Measurements from ENCODE around the gene RBMS1. TPM values are rescaled to one million over a fixed set of nuclear protein-coding genes. Genes with fewer than 3 reads are reported as not detected.

Gene RBMS1
- polyA plus RNA-seq, 2 of the 4 experiments (the other 2 are of a cell fraction), result 51.9 to 108 TPM

DNA sequence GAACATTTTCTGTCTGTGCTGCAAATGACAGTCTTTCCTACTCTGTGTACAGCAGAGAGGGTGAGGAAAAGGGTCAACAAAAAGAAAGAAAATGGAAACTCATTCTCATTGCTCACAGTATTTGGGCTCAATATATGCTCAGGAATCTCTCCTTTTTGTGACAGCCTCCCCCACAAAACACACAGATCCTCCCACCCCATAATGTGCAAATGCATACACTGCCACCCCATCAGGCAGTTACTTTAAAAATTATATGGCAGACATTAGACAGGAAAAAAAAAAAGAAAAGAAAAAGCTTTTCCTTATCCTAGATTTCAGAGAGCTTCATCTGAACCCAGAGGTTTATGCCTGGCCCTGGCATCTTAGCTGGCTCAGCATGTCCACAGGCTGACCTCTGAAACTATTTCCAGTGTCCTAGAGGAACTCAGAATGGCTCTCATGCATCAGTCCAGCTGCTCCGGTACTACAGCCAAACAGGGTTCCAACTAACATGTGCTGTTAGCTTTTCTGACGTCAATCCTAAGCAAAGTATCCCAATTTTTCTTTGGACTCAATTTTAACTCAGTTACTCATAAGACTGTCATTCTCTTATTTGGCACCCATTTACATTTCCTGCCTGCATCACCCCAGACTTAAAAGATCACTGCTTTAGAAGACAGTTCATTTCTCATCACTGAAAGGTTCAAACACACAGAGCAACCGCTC lies 105.9 kb downstream of the RBMS1 start:
- peak; percentile 89 to 91 for ATAC-seq
- H3K4me3 ChIP-seq, result no peak overlapping the region
- TF ChIP-seq JUNB (IDR thresholded peaks at IDR 0.05), result peak; percentile 91
- TF ChIP-seq RCOR1 (IDR thresholded peaks at IDR 0.05; ENCODE audit: low read depth, low read length), result no peak
- no peak for TF ChIP-seq EHF (CRISPR knock-in tag; IDR thresholded peaks at IDR 0.05)
- TF ChIP-seq EHMT2 (IDR thresholded peaks at IDR 0.05; ENCODE audit: low read depth), result no peak
- no peak for TF ChIP-seq NFE2L2 (conservative IDR thresholded peaks at IDR 0.05; ENCODE audit: low read length)
- no peak for TF ChIP-seq BHLHE40 (IDR thresholded peaks at IDR 0.05; ENCODE audit: low read depth, low read length)
- TF ChIP-seq, protein P1, sequence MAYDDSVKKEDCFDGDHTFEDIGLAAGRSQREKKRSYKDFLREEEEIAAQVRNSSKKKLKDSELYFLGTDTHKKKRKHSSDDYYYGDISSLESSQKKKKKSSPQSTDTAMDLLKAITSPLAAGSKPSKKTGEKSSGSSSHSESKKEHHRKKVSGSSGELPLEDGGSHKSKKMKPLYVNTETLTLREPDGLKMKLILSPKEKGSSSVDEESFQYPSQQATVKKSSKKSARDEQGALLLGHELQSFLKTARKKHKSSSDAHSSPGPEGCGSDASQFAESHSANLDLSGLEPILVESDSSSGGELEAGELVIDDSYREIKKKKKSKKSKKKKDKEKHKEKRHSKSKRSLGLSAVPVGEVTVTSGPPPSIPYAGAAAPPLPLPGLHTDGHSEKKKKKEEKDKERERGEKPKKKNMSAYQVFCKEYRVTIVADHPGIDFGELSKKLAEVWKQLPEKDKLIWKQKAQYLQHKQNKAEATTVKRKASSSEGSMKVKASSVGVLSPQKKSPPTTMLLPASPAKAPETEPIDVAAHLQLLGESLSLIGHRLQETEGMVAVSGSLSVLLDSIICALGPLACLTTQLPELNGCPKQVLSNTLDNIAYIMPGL (CRISPR knock-in tag; IDR thresholded peaks at IDR 0.05; ENCODE audit: borderline replicate concordance), result no peak
- no peak for TF ChIP-seq CBX8 (IDR thresholded peaks at IDR 0.05)
- TF ChIP-seq, protein P2, sequence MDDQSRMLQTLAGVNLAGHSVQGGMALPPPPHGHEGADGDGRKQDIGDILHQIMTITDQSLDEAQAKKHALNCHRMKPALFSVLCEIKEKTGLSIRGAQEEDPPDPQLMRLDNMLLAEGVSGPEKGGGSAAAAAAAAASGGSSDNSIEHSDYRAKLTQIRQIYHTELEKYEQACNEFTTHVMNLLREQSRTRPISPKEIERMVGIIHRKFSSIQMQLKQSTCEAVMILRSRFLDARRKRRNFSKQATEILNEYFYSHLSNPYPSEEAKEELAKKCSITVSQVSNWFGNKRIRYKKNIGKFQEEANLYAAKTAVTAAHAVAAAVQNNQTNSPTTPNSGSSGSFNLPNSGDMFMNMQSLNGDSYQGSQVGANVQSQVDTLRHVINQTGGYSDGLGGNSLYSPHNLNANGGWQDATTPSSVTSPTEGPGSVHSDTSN (IDR thresholded peaks at IDR 0.05), result peak; percentile 56; the same call in 1 of the 2 replicates
- TF ChIP-seq HOXA7 (CRISPR knock-in tag; IDR thresholded peaks at IDR 0.05), result no peak
- TF ChIP-seq, protein P3, sequence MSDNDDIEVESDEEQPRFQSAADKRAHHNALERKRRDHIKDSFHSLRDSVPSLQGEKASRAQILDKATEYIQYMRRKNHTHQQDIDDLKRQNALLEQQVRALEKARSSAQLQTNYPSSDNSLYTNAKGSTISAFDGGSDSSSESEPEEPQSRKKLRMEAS (IDR thresholded peaks at IDR 0.05), result peak; percentile 83
- no peak for TF ChIP-seq SREBF2 (IDR thresholded peaks at IDR 0.05)
- TF ChIP-seq MYC (IDR thresholded peaks at IDR 0.05; ENCODE audit: borderline replicate concordance, low read length), result no peak
- TF ChIP-seq RFX5 (IDR thresholded peaks at IDR 0.05), result no peak
- TF ChIP-seq HEYL (CRISPR knock-in tag; IDR thresholded peaks at IDR 0.05), result no peak
- TF ChIP-seq TFCP2L1 (CRISPR knock-in tag; IDR thresholded peaks at IDR 0.05), result no peak
- no peak for TF ChIP-seq KDM1A (IDR thresholded peaks at IDR 0.05; ENCODE audit: low read depth)
- TF ChIP-seq RNF2 (IDR thresholded peaks at IDR 0.05; ENCODE audit: borderline replicate concordance, low read depth), result no peak
- no peak for TF ChIP-seq NR3C1 (IDR thresholded peaks at IDR 0.05)
- TF ChIP-seq, protein P4, sequence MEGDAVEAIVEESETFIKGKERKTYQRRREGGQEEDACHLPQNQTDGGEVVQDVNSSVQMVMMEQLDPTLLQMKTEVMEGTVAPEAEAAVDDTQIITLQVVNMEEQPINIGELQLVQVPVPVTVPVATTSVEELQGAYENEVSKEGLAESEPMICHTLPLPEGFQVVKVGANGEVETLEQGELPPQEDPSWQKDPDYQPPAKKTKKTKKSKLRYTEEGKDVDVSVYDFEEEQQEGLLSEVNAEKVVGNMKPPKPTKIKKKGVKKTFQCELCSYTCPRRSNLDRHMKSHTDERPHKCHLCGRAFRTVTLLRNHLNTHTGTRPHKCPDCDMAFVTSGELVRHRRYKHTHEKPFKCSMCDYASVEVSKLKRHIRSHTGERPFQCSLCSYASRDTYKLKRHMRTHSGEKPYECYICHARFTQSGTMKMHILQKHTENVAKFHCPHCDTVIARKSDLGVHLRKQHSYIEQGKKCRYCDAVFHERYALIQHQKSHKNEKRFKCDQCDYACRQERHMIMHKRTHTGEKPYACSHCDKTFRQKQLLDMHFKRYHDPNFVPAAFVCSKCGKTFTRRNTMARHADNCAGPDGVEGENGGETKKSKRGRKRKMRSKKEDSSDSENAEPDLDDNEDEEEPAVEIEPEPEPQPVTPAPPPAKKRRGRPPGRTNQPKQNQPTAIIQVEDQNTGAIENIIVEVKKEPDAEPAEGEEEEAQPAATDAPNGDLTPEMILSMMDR (IDR thresholded peaks at IDR 0.05), result no peak
- TF ChIP-seq ZSCAN20 (CRISPR knock-in tag; IDR thresholded peaks at IDR 0.05), result no peak
- TF ChIP-seq, protein P5, sequence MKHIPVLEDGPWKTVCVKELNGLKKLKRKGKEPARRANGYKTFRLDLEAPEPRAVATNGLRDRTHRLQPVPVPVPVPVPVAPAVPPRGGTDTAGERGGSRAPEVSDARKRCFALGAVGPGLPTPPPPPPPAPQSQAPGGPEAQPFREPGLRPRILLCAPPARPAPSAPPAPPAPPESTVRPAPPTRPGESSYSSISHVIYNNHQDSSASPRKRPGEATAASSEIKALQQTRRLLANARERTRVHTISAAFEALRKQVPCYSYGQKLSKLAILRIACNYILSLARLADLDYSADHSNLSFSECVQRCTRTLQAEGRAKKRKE (CRISPR knock-in tag; IDR thresholded peaks at IDR 0.05; ENCODE audit: low read depth), result no peak
- no peak for TF ChIP-seq ZNF302 (CRISPR knock-in tag; IDR thresholded peaks at IDR 0.05)
- peak; percentile 31; the same call in 1 of the 3 replicates for TF ChIP-seq SMC3 (IDR thresholded peaks at IDR 0.05)
- no peak for TF ChIP-seq HOXB5 (CRISPR knock-in tag; IDR thresholded peaks at IDR 0.05)
- no peak for TF ChIP-seq HOXB13 (CRISPR knock-in tag; IDR thresholded peaks at IDR 0.05; ENCODE audit: low read depth)
- no peak for TF ChIP-seq HDAC2 (IDR thresholded peaks at IDR 0.05)
- peak; percentile 49; the same call in 1 of the 2 replicates for TF ChIP-seq FOSL2 (IDR thresholded peaks at IDR 0.05)
- TF ChIP-seq FOSL2 (CRISPR knock-in tag; IDR thresholded peaks at IDR 0.05), result peak; percentile 70
- TF ChIP-seq, protein P6, sequence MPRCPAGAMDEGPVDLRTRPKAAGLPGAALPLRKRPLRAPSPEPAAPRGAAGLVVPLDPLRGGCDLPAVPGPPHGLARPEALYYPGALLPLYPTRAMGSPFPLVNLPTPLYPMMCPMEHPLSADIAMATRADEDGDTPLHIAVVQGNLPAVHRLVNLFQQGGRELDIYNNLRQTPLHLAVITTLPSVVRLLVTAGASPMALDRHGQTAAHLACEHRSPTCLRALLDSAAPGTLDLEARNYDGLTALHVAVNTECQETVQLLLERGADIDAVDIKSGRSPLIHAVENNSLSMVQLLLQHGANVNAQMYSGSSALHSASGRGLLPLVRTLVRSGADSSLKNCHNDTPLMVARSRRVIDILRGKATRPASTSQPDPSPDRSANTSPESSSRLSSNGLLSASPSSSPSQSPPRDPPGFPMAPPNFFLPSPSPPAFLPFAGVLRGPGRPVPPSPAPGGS (IDR thresholded peaks at IDR 0.05), result peak; percentile 49; the same call in 2 of the 3 replicates
- peak in 1 of 2 experiments; percentile 44; a peak in 3 of 5 replicates for TF ChIP-seq RAD21 (conservative IDR thresholded peaks at IDR 0.05 in 1 of 2, IDR thresholded peaks at IDR 0.05 in 1 of 2)
- TF ChIP-seq EP300 (IDR thresholded peaks at IDR 0.05), result peak; percentile 75 to 88; a peak in 3 of 5 replicates
- TF ChIP-seq POLR2A (IDR thresholded peaks at IDR 0.05; ENCODE audit: low read length), result no peak
- TF ChIP-seq GATA3 (IDR thresholded peaks at IDR 0.05; ENCODE audit: borderline replicate concordance), result peak; percentile 88; the same call in 1 of the 2 replicates
- TF ChIP-seq POLR2AphosphoS2 (conservative IDR thresholded peaks at IDR 0.05; ENCODE audit: low read length), result no peak
- TF ChIP-seq ZFP36 (IDR thresholded peaks at IDR 0.05; ENCODE audit: borderline replicate concordance, partially characterized antibody), result no peak
- peak in 1 of 2 experiments; percentile 47; a peak in 2 of 4 replicates for TF ChIP-seq CEBPB (IDR thresholded peaks at IDR 0.05)

More for the DNA sequence above, 105.9 kb downstream of the RBMS1 start:
- POLR2A ChIA-PET, result interaction anchor here (0.6 to 1.5 kb wide), 4 partner anchors 9 to 20 kb away, joined by 3 to 6 read pairs (median 4); no protein-coding TSS in a partner anchor
- H3K4me2 ChIP-seq, result peak overlapping the region; percentile 78
- peak overlapping the region; percentile 79 to 88 for H3K27ac ChIP-seq
- WGBS (ENCODE audit: missing lambda C conversion rate), result 3% methylated on average over 3 of the region's 3 CpGs
- DNase-seq (ENCODE audit: low read depth in 1 of 2, low spot score in 1 of 2) (peak in 1 of 2 experiments; percentile 85), FAIRE-seq (no peak)
- peaks cover 91% of the 10 kb centered on the region for H3K4me1 ChIP-seq
- CTCF ChIA-PET, result interaction anchor here (0.6 to 1.1 kb wide), 3 partner anchors 11 to 153 kb away, joined by 3 to 4 read pairs (median 3); no protein-coding TSS in a partner anchor
- no peaks in the 10 kb centered on the region for H3K9me3 ChIP-seq
